PC-9 (cell line): ENCODE measurements around the gene GRID2. TPM values are rescaled to one million over a fixed set of nuclear protein-coding genes. Genes with fewer than 3 reads are reported as not detected.

Experiments
- BruUV-seq: library from RNA; stranded (reverse); fragments of 400-500 nt; replicated peaks from 2 replicates; lab custom pipeline; 2021; lab: Mats Ljungman, UMichigan
- CTCF ChIA-PET: fragments of 300-600 bp; sonication (Branson Sonifier 250); formaldehyde crosslinking; loops from one replicate; lab custom pipeline; 2022; ENCODE audit warnings: antibody characterized with exemption; lab: Charles Lee
- POLR2A ChIA-PET: fragments of 300-600 bp; sonication (Branson Sonifier 250); formaldehyde crosslinking; loops from one replicate; lab custom pipeline; 2022; ENCODE audit warnings: antibody characterized with exemption; ENCODE audit not compliant: unreplicated experiment; lab: Charles Lee
- DNase-seq, 2 experiments: peaks; one replicate each; pipeline versions ENCODE4 v3.0.0 to v3.0.0-alpha.2; 2015 to 2022; ENCODE audit warnings: mixed read lengths in 1 of 2
- H2AFZ ChIP-seq: fragments of 200-600 bp; sonication (generic); 2 replicates; pipeline ENCODE4 v1.8.1; 2017; ENCODE audit warnings: antibody characterized with exemption
- H3F3A ChIP-seq: fragments of 200-600 bp; sonication (generic); 2 replicates; pipeline ENCODE4 v1.8.1; 2017; ENCODE audit warnings: antibody characterized with exemption, mild to moderate bottlenecking, low read depth; ENCODE audit not compliant: insufficient read depth
- H3K27ac ChIP-seq: fragments of 200-600 bp; sonication (generic); 2 replicates; pipeline ENCODE4 v1.6.1; 2016; ENCODE audit warnings: mixed run types
- H3K27me3 ChIP-seq: fragments of 200-600 bp; sonication (generic); 2 replicates; pipeline ENCODE4 v1.6.1; 2016; ENCODE audit warnings: low read depth, mixed run types; ENCODE audit not compliant: insufficient read depth
- H3K36me3 ChIP-seq: fragments of 200-600 bp; sonication (generic); 2 replicates; pipeline ENCODE4 v1.6.1; 2016; ENCODE audit warnings: low read depth, mixed run types
- H3K4me1 ChIP-seq: fragments of 200-600 bp; sonication (generic); replicated peaks from 2 replicates; pipeline ENCODE4 v1.6.1; 2016; ENCODE audit warnings: mixed run types; ENCODE audit not compliant: insufficient read depth
- H3K4me2 ChIP-seq: fragments of 200-600 bp; sonication (generic); 2 replicates; pipeline ENCODE4 v1.6.1; 2017; ENCODE audit warnings: mixed run types
- H3K4me3 ChIP-seq: fragments of 200-600 bp; sonication (generic); 2 replicates; pipeline ENCODE4 v1.6.1; 2016; ENCODE audit warnings: mixed run types
- H3K79me2 ChIP-seq: fragments of 200-600 bp; sonication (generic); 2 replicates; pipeline ENCODE4 v1.6.1; 2017; ENCODE audit warnings: low read depth, mixed run types
- H3K9me2 ChIP-seq: fragments of 200-600 bp; sonication (generic); 2 replicates; pipeline ENCODE4 v1.8.1; 2017; ENCODE audit warnings: mild to moderate bottlenecking; ENCODE audit not compliant: insufficient read depth
- H3K9me3 ChIP-seq: fragments of 200-600 bp; sonication (generic); 2 replicates; pipeline ENCODE4 v1.8.1; 2016; ENCODE audit warnings: low read depth; ENCODE audit not compliant: insufficient read depth
- H4K20me1 ChIP-seq: fragments of 200-600 bp; sonication (generic); 2 replicates; pipeline ENCODE4 v1.8.1; 2017; ENCODE audit not compliant: insufficient read depth
- CTCF ChIP-seq: fragments of 200-600 bp; sonication (generic); conservative IDR thresholded peaks from 2 replicates; pipeline ENCODE4 v1.6.1; 2017; ENCODE audit warnings: mixed run types, antibody characterized with exemption, mild to moderate bottlenecking, moderate library complexity
- EZH2 ChIP-seq: fragments of 200-600 bp; sonication (generic); IDR thresholded peaks from 2 replicates; pipeline ENCODE4 v1.8.0; 2017; ENCODE audit warnings: antibody characterized with exemption, low read depth
- intact Hi-C: fragments of 100-400 bp; cut with micrococcal nuclease; formaldehyde crosslinking; loops from one replicate; pipeline ENCODE4 v1.10.0; 2022; ENCODE audit not compliant: unreplicated experiment
- total RNA-seq: library from RNA; stranded (reverse); gene quantifications from 2 replicates; pipeline ENCODE4 v1.2.3, GENCODE V29; 2021

Gene GRID2
- total RNA-seq, 1 experiment from 2014 or later: not detected

- Histone ChIP-seq H3F3A (no peaks in the 10 kb centered on the region), H3K9me3 (no peaks in the 10 kb centered on the region), H3K4me2 (no peak overlapping the region), H2AFZ (no peak overlapping the region), H3K4me1 (no peaks in the 10 kb centered on the region), H3K9me2 (no peaks in the 10 kb centered on the region), H3K79me2 (no peaks in the 10 kb centered on the region), H3K4me3 (no peak overlapping the region), H3K27me3 (no peaks in the 10 kb centered on the region), H4K20me1 (no peaks in the 10 kb centered on the region; the same call in 1 of the 2 replicates), H3K27ac (no peak overlapping the region), H3K36me3 (no peaks in the 10 kb centered on the region)
- DNase-seq: no peak
- TF ChIP-seq EZH2: no peak
- ChIA-PET POLR2A (no interaction called here), CTCF (no interaction called here)
- no TSS peak for BruUV-seq
- intact Hi-C loops: no loop called here
Measured at GRCh38 chr4:93217431-93217830, 913.7 kb downstream of the GRID2 start.

GRCh38 chr4:93221771-93222170 lies 918.0 kb downstream of the GRID2 start:
- Histone ChIP-seq H3K9me3 (no peaks in the 10 kb centered on the region), H3K27ac (no peak overlapping the region), H3K4me2 (no peak overlapping the region), H3K36me3 (no peaks in the 10 kb centered on the region), H4K20me1 (no peaks in the 10 kb centered on the region), H3K79me2 (no peaks in the 10 kb centered on the region), H3F3A (no peaks in the 10 kb centered on the region), H3K27me3 (no peaks in the 10 kb centered on the region), H2AFZ (no peak overlapping the region), H3K4me1 (no peaks in the 10 kb centered on the region), H3K9me2 (no peaks in the 10 kb centered on the region), H3K4me3 (no peak overlapping the region)
- no TSS peak for BruUV-seq
- intact Hi-C loops: no loop called here
- CTCF ChIA-PET: no interaction called here
- DNase-seq: no peak
- TF ChIP-seq CTCF (no peak), EZH2 (no peak)
- POLR2A ChIA-PET: no interaction called here

GRCh38 chr4:93228021-93228420 lies 924.3 kb downstream of the GRID2 start:
- Histone ChIP-seq H3K9me3 (no peaks in the 10 kb centered on the region), H3K36me3 (no peaks in the 10 kb centered on the region), H2AFZ (no peak overlapping the region), H3K4me1 (no peaks in the 10 kb centered on the region), H3F3A (no peaks in the 10 kb centered on the region), H3K4me3 (no peak overlapping the region), H3K27me3 (no peaks in the 10 kb centered on the region), H4K20me1 (no peaks in the 10 kb centered on the region), H3K4me2 (no peak overlapping the region), H3K27ac (no peak overlapping the region), H3K79me2 (no peaks in the 10 kb centered on the region), H3K9me2 (no peaks in the 10 kb centered on the region)
- TF ChIP-seq EZH2 (no peak), CTCF (no peak)
- intact Hi-C loops: no loop called here
- CTCF ChIA-PET: no interaction called here
- POLR2A ChIA-PET: no interaction called here
- no TSS peak for BruUV-seq
- no peak for DNase-seq

- H2AFZ ChIP-seq: no peak overlapping the region
- BruUV-seq: no TSS peak
- no peaks in the 10 kb centered on the region for H3K27me3 ChIP-seq
- ChIA-PET CTCF (no interaction called here), POLR2A (no interaction called here)
- H3K9me3 ChIP-seq: no peaks in the 10 kb centered on the region
- no peaks in the 10 kb centered on the region for H3F3A ChIP-seq
- no peak overlapping the region for H3K4me2 ChIP-seq
- H3K27ac ChIP-seq: no peak overlapping the region
- no peaks in the 10 kb centered on the region for H4K20me1 ChIP-seq
- DNase-seq: no peak
- H3K4me3 ChIP-seq: no peak overlapping the region
- H3K9me2 ChIP-seq: no peaks in the 10 kb centered on the region
- no peaks in the 10 kb centered on the region for H3K79me2 ChIP-seq
- TF ChIP-seq CTCF (no peak), EZH2 (no peak)
- no peaks in the 10 kb centered on the region for H3K4me1 ChIP-seq
- intact Hi-C loops: no loop called here
- H3K36me3 ChIP-seq: no peaks in the 10 kb centered on the region
Measured at GRCh38 chr4:93232883-93233282, 929.1 kb downstream of the GRID2 start.
